ENCODE measurements around the gene HENMT1. TPM values are rescaled to one million over a fixed set of nuclear protein-coding genes. Genes with fewer than 3 reads are reported as not detected.
A peak's percentile ranks its signal among the peaks of the same experiment; 100 is the strongest.
"Not testable (repeated sequence)": the region's sequence is repeated elsewhere in the genome, so short reads cannot be mapped to it uniquely, and the experiment has no call there.

Gene HENMT1
- total RNA-seq, 1 donor from 2014 or later = 2.9 TPM

- no peak for DNase-seq (ENCODE audit: low read depth)
Measured at GRCh38 chr1:108671143-108671542, 10.2 kb upstream of the HENMT1 start.

GRCh38 chr1:108670131-108670773 is 9.4 kb upstream of the HENMT1 start:
- DNase-seq (ENCODE audit: low read depth) = no peak

- DNase-seq (ENCODE audit: low read depth) = no peak
Measured at GRCh38 chr1:108669679-108670078, 8.8 kb upstream of the HENMT1 start.

- no peak for DNase-seq (ENCODE audit: low read depth)
Measured at GRCh38 chr1:108668777-108669176, 7.9 kb upstream of the HENMT1 start.

- DNase-seq (ENCODE audit: low read depth) = not testable (repeated sequence)
Measured at GRCh38 chr1:108667422-108667821, 6.5 kb upstream of the HENMT1 start.

- no peak for DNase-seq (ENCODE audit: low read depth)
Measured at GRCh38 chr1:108665771-108666170, 4.9 kb upstream of the HENMT1 start.

GRCh38 chr1:108665067-108665466 is 4.2 kb upstream of the HENMT1 start:
- DNase-seq (ENCODE audit: low read depth) = no peak

GRCh38 chr1:108664481-108664880 is 3.6 kb upstream of the HENMT1 start:
- DNase-seq (ENCODE audit: low read depth) = no peak

GRCh38 chr1:108663074-108663473 is 2.2 kb upstream of the HENMT1 start:
- DNase-seq (ENCODE audit: low read depth) = no peak

- DNase-seq (ENCODE audit: low read depth) = no peak
Measured at GRCh38 chr1:108657356-108658080, 3.4 kb downstream of the HENMT1 start.

- DNase-seq (ENCODE audit: low read depth) = no peak
Measured at GRCh38 chr1:108653431-108654105, 7.3 kb downstream of the HENMT1 start.

GRCh38 chr1:108646648-108647269 is 14.1 kb downstream of the HENMT1 start:
- peak; percentile 92 for DNase-seq (ENCODE audit: low read depth)

GRCh38 chr1:108646265-108646647 is 14.6 kb downstream of the HENMT1 start:
- DNase-seq (ENCODE audit: low read depth) = no peak

GRCh38 chr1:108645564-108646184 is 15.2 kb downstream of the HENMT1 start:
- no peak for DNase-seq (ENCODE audit: low read depth)

- DNase-seq (ENCODE audit: low read depth) = no peak
Measured at GRCh38 chr1:108644984-108645383, 15.9 kb downstream of the HENMT1 start.

- DNase-seq (ENCODE audit: low read depth) = peak; percentile 75
Measured at GRCh38 chr1:108643492-108644335, 17.2 kb downstream of the HENMT1 start.

GRCh38 chr1:108640863-108641262 is 20.0 kb downstream of the HENMT1 start:
- DNase-seq (ENCODE audit: low read depth) = not testable (repeated sequence)

GRCh38 chr1:108639899-108640560 is 20.9 kb downstream of the HENMT1 start:
- no peak for DNase-seq (ENCODE audit: low read depth)

- no peak for DNase-seq (ENCODE audit: low read depth)
Measured at GRCh38 chr1:108636876-108637275, 24.0 kb downstream of the HENMT1 start.

GRCh38 chr1:108634521-108634920 is 26.4 kb downstream of the HENMT1 start:
- DNase-seq (ENCODE audit: low read depth) = no peak

- no peak for DNase-seq (ENCODE audit: low read depth)
Measured at GRCh38 chr1:108628665-108629064, 32.2 kb downstream of the HENMT1 start.

All from renal cortical epithelial cell (primary cell).